Germinal center (tissue), 1 donor: Measurements from ENCODE around the gene LRP11.
"Not testable (repeated sequence)": the region's sequence is repeated elsewhere in the genome, so short reads cannot be mapped to it uniquely, and the experiment has no call there.

ENCODE experiments used
- DNase-seq: peaks from one replicate; pipeline ENCODE4 v3.0.0; 2012; ENCODE audit warnings: mixed read lengths, low spot score

The LRP11 gene

DNA sequence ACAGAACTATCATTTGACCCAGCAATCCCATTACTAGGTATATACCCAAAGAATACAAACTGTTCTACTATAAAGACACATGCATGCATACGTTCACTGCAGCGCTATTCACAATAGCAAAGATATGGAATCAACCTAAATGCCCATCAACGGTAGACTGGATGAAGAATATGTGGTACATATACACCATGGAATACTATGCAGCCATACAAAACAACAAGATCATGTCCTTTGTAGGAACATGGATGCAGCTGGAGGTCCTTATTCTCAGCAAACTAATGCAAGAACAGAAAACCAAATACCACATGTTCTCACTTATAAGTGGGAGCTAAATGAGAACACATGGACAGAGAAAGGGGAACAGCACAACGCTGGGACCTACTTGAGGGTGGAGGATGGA lies 15.8 kb downstream of the LRP11 start:
- not testable (repeated sequence) for DNase-seq

DNA sequence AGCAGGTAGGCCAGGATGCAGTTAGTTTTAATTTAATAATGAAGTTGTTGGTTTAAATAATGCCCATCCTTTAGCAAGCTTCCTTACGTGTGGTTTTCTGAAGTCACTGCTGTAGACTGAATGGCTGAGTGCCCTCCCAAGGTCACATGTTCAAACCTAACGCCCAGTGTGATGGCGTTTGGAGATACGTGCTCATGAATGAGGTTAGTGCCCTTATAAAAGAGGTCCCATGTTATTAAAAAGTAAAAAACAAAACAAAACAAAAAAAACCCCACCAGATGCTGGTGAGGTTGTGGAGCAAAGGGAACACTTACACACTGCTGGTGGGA lies 16.3 kb downstream of the LRP11 start:
- DNase-seq: no peak

DNA sequence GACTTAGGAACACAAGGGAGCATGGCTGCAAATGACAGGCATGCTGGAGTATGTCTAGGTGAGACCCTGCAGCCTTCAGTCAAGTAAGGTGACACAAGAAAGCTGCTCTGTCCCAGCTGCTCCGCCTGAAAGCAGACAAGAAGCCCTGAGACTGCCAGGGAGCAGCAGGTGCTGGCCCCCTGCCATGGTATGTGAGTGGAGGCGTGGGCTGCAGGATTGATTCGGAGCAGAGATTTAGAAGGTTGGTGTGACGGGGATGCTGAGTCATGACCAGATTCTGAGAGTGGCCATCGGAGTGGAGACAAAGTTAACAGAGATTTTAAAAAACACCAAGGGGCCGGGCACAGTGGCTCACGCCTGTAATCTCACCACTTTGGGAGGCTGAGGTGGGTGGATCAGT lies 17.8 kb downstream of the LRP11 start:
- DNase-seq: no peak

DNA sequence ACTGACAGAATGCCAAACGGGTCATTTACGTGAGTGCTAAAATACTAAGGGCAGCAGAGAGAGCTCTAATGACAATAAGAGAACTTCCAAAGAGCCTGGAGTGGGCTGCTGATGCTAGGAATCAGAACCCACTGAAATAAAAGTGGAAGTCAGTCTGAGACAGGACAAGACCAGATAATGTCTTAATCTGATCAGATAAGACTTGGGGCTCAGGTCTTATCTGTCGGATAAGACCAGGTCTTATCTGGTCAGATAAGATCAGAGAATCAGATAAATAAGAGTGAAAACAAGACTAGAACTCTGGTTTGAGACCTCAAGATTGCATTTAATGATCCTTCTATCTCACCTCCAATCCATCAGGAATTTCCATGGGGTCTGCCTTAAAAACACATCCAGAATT lies 18.6 kb downstream of the LRP11 start:
- DNase-seq: no peak

DNA sequence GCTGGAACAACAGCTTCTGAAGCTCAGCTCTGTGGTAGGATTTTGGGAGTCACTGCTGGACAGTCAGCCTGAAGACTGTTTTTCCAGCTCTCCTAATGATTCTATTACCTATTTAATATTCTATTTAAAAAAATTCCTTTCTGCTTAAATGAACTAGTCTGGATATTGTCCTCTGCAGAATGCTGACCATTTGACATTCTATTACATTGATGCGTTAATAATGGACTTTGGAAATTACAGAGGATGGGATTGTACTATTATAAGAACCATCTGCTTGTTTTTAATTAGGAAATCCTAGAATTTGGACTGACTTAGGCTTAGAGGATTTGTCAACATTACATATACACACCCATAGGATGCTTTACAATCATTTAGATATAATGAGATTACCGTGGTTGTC lies 19.7 kb downstream of the LRP11 start:
- DNase-seq: no peak

DNA sequence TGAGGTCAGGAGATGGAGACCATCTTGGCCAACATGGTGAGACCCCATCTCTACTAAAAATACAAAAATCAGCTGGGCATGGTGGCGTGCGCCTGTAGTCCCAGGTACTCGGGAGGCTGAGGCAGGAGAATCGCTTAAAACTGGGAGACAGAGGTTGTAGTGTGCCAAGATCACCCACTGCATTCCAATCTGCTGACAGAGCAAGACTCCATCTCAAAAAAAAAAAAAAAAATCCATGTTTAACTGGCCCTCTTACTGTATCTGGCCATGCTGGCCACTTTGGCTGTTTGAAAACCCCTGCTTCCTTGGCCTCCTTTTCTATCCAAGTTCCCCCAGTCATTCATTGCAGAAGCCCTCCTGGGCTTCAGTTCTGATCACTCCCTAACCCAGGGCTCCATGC lies 20.1 kb downstream of the LRP11 start:
- DNase-seq: not testable (repeated sequence)

DNA sequence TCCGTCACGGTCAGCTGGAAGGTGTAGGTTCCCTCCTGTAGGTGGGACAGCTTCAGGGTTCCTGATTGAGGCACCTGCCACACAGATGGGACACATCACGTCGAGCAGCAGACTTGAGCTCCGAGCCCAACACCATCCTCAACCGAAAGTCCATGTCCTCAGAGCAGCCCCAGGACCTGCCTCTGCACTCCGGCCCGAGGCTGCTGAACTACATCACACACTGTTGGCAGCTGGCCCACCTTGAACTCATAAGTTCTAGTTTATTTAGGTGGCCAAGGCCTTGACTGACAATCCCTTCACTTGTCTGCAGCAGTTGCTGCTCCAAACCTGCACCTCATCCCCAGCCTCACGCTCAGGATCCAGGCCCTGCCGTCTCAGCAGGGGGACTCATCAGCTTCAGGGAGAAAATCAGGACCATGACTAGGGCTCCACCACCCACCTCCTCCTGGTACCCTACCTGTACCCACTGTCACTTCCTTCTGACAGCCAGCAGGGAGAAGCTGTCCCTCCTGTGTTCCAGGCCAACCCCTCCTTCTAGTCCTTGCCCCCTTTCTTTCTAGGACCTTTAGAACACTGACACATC lies 21.0 kb downstream of the LRP11 start:
- no peak for DNase-seq

DNA sequence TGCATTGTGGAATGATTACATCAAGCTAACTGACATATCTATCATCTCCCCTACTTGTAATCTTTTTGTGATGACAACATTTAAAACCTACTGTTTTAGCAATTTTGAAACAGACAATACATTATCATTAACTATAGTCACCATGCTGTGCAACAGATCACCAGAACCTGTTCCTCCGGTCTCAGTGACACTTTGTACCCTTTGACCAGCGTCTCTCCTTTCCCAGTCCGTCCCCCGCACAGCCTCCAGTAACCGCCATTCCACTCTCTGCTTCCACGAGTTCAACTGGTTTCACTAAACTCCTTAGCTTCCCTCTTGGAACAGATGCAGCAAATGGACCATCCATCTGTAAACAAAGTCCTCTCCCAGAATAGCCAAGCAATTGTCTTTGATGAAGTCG lies 21.8 kb downstream of the LRP11 start:
- DNase-seq: no peak

DNA sequence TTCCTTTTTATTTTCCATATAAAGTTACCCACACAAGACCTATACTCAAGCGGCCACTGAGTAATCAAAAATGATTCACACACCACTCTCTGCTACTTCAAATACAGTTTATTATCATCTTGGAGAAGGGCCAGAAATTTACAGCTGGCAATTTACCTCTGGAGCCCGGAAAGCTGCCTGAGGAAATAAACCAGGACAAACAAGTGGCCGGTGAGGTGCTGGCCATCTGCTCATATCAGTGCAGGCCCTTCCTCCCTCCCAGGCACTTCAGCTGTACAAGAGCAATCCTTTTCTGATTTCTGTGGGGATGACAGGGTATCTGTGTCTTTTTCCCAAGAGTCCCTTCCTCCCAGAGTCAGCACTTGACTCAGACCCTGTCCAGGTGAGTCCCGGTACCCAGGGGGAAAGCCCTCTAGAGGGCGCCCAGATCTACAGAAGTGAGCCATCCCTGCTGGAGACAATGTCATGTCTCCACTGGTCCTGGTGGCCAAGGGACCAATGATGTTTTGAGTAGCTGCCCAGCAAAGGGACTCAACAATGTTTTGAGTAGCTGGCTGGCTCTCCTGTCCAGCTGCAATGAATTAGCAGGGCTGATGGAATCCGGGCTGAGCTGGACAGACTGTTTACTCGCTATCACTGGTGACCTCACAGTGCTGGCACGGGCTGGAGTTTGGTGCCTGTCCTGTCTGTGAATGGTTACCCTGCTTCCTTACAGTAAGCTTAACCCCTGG lies 23.6 kb downstream of the LRP11 start:
- peak; percentile 71 for DNase-seq

DNA sequence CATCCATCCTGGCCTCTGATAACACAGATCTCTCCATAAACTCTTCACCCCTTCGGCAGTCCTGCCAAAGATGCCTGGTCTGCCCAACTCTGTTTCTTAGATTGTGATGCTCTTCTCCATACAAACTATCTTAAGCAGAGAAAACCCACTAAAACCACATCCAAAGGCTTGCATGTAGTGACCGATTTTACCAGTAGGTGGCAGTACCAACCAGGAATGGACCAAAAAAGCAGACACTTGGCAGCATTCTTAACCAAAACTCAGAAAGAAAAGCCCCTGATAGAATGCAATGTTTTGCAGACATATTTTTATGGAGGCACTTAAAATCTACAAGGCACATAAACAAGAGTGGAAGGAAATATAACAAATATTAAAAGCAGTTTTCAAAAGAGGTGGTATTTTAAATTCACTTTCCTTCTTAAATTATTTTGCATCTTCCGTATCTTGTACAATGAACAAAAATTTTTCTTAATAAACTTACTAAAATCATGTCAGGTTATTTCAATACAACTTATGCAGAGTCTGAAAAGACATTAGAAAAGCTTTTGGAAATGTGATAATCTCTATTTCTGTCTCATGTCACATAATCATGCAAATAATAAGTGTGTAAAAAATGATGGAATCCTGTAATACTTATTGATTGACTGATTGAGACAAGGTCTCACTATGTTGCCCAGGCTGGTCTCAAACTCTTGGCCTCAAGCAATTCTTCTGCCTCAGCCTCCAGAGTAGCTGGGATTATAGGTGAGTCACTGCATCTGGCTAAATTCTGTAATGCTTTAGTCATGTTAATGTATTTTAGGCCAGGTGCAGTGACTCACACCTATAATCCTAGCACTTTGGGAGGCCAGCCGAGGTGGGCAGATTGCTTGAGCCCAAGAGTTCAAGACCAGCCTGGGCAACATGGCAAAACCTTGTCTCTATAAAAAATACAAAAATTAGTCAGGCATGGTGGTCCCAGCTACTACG lies 29.4 kb downstream of the LRP11 start:
- DNase-seq: peak; percentile 54

DNA sequence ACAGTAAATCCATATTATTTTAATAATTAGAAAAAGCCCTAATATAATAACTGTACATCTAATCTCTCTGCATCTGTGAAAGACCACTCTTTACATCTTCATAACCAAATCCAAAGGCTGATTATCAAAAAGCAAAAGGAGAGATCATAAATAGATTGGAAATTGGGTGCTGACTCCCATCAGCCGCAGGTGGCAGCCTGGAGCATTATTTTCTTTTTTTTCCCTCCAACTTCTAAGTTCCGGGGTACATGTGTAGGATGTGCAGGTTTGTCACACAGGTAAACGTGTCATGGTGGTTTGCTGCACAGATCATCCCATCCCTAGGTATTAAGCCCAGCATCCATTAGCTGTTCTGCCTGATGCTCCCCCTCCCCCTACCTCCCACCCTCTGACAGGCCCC lies 30.5 kb downstream of the LRP11 start:
- DNase-seq: no peak

DNA sequence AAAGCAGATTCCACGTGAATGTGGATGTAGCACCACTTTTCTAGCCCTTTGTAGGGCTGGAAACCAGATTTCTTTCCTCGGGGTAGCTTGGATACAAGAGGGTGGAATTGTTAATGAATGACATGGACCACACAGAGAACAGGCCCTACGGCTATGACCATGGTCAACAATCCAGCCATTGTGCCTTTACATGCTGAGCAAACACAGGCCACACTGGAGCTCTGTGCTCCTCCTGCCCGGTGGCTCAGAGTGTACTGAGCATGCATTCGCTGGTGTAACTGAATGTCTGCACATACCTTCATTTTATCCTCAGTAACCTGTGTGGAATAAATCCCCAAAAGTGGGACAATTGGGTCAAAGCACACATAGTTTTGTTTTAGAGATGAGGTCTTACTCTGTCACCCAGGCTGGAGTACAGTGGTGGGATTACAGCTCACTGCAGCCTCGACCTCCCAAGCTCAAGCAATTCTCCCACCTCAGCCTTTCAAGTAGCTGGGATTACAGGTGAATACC lies 32.8 kb downstream of the LRP11 start:
- no peak for DNase-seq

DNA sequence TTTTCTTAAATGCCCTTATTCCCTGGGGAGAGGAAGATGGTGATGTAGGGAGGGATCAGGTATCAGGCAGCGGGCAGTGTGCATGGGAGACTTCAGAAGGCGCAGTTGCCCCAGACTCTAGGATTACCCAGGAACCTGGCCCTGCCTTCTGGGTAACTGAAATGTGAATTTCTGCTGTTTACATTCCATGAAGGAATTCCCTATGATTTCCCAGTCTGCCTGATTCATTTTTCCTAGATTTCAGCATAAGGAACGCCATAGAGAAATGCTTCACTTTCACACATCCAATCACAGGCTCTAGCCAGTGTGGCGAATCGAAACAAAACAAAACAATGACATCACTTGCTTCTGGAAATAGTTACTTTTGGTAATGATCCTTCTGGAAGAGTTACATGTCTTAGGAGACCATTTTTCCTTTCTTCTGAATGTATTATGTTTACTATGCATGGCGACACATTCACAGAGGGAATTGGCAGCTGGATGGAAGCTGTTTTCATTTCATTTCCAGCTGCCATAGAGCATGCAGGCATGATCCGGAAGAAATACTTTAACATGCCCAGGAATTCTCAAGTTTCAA lies 33.3 kb downstream of the LRP11 start:
- DNase-seq: no peak

DNA sequence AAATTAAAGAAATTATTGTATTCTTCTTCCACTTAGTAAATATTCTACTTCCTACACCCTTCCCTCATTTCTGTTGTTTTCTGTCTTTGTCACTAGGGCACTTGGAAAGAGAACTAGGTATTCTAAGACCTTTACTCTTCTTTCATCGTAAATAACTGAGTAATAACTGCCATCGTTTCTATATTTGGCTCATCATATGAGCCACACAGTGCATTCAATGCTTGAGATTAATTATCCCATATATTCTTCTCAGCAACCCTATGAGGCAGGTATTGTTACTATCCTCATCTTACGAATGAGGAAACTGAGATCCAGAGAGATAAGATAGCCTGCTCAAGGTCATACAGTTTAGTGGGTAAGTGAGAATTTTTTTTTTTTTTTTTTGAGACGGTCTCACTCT lies 38.9 kb downstream of the LRP11 start:
- no peak for DNase-seq

DNA sequence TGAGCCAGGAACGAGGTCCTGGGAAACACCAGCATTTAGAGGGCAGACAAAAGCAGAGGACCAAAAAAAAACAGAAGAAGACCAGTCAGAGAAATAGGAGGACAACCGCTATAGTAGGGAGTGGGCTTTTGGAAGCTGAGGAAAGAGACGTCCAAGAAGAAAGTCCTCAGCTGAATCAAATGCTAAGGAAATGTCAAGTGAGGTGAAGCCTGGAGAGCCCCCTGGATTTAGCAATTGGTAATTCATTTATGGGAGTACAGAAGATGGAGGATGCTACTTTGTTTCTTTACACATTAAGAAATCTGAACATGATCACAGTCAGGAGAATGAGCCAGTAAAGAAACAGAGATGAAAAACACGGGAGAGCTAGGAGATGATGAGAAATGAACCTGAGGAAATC lies 41.1 kb downstream of the LRP11 start:
- DNase-seq: no peak

DNA sequence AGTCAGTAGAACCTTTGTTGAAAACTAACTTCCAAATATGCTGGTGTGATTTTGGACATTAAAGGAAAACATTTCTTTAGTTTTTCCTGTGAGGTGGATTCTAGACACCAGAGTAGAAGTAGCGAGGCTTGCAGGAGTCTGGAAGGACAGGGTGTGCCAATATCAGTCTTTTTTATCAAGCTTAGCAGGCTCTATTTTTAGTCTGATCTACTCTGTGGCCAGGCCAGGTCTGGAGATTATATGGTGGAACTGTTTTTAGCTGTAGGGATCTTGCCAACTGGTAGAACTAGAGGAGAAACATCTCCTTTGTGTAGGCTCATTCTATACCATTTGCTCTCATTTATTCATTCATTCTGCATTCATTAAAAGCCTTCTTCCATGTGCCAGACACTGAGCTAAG lies 42.7 kb downstream of the LRP11 start:
- no peak for DNase-seq

DNA sequence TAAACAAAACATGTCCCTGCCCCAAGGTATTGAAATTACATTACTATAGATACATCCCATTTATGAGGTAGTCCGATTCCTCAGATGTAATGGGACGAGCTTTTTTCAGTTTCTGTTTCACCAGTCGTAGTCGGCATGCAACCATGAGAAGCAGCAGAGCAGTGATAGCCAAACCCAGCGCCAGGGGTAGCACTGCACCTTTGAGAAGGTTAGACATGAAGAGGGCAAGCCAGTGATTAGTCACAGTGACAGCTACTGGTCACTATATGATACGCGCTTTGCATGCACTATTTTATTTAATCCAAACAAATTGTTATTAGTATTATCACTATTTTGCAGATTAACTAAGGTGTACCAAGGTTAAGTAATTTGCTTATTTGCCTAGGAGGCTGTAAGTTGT lies 43.7 kb downstream of the LRP11 start:
- no peak for DNase-seq

DNA sequence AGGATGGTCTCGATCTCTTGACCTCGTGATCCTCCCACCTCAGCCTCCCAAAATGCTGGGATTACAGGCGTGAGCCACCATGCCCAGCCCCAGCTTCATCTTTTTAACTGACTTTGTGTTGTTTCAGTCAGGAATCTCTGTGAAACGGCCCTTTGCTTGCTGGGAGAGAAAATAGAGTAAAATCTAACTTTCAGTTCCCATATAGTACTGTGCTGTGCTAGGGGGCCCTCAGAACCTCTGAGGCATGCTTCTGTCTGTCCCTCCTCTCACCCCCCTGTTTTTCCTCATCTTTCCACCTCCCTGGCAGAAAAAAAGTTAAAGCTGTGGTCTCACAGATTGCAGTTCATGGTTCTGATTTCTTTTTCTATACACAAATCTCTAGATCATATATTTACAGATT lies 48.4 kb downstream of the LRP11 start:
- no peak for DNase-seq

DNA sequence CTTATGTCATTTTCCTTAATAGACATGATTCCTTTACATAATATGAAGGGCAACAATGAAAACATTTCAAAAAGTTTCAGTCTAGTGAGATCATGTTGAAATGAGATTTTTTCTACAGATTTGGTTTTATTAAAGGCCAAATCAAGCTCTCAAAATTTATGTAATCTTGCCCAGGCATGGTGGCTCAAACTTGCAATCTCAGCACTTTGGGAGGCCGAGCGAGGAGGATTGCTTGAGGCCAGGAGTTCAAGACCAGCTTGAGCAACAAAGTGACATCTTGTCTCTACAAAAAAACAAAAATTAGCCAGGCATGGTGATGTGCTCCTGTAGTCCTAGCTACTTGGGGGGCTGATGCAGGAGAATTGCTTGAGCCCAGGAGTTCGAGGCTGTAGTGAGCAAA lies 50.8 kb downstream of the LRP11 start:
- no peak for DNase-seq

DNA sequence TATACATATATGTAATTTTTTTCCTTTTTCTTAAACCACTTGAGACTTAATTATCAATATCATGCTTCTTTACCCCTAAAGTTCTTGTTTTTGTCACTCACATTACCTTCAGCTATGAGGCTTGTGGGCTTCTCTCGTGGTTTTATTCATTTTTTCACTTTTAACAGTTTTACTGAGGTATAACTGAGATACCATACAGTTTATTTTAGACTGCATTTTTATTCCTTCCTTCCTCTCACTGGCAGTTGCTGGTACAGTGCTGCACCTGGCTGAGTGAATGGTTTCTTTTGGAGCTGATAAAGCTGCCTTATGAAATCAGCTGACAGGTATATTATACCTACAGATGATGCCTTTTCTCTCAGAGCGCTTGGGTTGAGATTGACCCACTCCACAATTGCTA lies 54.4 kb downstream of the LRP11 start:
- no peak for DNase-seq

DNA sequence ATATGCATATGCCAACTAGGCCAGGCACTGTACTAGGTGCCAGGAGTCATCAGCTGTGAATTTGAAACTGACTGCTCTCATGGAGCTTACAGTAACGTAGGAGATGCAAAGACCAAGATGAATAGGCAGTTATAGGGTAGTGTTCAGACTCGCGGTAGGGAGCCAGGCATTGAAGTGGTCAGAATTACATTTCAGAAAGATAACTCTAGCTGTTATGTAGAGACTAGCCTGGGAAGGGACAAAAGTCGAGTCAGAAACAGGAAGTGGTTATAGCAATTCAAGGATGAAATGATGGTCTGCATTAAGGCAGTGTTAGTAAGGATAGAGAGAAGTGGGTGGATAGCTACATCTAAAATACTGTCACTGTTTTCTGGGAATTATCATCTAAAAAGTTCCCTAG lies 58.0 kb downstream of the LRP11 start:
- no peak for DNase-seq

DNA sequence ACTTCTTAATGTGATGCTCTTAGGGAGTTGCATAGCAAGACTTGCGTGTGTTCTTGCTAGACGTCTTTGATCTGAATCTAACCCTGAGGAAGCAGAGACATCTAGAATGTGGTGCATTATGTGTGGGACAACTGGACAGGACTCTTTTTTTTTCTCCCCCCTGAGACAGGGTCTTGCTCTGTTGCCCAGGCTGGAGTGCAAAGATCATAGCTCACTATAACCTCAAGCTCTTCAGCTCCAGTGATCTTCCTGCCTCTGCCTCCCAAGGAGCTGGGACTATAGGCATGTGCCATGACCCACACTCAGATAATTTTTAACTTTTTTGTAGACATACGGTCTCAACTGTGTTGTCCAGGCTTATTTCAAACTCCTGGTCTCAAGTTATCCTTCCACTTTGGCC lies 80.6 kb downstream of the LRP11 start:
- DNase-seq: no peak

DNA sequence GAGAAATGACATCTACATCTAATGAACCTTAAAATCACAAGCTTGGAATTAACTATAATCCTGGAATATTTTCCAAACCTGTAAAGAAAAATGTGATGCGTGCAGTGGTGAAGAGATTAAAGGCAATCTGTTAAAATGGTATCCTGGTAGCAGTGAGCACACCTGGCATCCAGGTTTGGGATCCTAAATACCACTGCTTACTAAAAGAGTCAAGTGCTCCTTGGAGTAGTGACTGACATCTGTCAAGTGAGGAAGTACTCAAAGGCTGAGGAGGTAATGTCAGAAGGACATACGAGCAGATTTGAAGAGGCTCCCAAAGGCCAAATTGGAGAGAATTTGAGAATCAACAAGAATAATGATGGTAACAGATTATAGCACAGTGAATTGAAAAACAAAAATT lies 81.8 kb downstream of the LRP11 start:
- no peak for DNase-seq
